GM19099 (cell line): ENCODE measurements around the gene RIMBP2.

Experiments
- POLR2A ChIP-seq: IDR thresholded peaks from 3 replicates; pipeline ENCODE4 v1.6.1; 2011; ENCODE audit warnings: low read depth; ENCODE audit not compliant: insufficient read length; ENCODE audit errors: extremely low read depth

The RIMBP2 gene

GRCh38 chr12:130530429-130530828 is 185.7 kb downstream of the RIMBP2 start:
- TF ChIP-seq POLR2A: no peak

GRCh38 chr12:130529781-130530180 is 186.3 kb downstream of the RIMBP2 start:
- TF ChIP-seq POLR2A: no peak

GRCh38 chr12:130527239-130527638 is 188.9 kb downstream of the RIMBP2 start:
- TF ChIP-seq POLR2A: no peak

DNA sequence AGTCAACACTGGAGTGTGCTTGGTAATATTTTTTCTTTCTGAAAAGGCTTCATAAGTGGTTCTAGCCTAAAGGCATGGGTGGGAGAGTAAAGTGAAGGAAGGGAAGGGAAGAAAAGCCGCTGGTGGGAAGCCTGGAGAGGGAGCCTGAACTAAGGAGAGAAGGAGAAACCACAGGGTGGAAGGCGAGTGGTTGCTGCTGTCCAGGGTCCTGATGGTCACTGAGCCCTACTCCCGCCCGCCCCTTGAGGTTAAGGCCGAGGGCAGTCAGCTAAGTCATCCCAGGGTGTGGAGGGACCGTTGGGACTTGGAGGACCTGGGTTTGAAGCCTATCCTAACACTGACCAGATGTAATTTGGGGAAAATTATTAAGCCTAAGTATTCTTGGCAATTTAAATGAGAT is 189.3 kb downstream of the RIMBP2 start:
- TF ChIP-seq POLR2A: no peak

DNA sequence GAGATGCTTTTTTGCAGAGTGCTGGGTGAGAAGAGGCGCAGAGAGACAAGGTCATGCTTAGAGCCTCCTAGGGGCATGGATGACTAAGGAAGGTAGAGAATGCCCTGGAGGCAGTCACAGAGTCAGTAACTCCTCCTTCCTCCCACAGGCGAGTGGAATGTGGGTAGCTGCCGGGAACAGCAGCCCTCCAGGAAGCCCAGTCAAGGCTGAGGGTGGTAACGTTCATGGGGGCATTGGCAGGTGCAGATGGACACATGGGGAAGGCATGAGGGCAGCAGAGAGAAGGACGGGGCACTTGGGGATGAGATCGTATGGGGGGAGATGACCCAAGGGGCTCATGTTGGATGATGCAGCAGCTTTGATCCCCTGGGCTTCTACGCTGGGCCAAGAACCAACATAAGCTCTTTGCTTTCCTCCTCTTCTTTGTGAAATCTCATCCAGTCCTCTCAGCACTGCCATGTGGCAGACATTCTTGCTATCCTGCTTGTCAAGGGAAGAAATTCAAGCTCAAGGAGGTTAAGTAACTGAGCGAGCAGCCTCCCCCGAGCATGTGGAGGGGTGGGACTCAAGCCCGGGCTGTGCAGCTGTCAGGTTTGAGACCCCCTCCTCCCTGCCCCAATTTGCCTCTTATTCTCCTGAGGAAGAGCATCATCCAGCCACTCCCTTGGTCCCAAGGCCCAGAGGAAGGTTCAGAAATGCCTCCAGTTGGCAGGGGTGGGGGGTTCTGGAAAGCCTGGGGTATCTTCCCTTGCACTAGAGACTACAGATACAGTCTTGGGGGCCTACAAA is 190.5 kb downstream of the RIMBP2 start:
- no peak for TF ChIP-seq POLR2A

DNA sequence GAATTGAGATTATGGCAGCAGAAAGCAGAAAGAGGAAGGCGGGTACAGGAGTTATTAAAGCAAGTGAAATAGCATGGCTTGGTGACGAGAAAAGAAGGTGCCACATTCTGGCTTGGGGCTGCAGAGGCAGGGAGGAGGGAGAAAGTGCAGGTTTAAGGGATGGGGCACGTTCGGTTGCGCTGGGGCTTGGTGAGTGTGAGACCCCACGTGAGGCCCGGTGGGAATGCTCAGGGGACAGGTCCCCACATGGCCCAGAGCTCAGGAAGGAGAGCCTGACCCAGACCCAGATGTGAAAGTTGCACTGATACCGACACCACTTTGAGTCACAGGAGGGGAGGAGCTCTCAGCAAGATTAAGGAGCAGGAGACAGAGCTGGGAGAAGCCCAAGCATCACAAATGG is 191.3 kb downstream of the RIMBP2 start:
- no peak for TF ChIP-seq POLR2A

GRCh38 chr12:130523863-130524614 is 192.1 kb downstream of the RIMBP2 start:
- no peak for TF ChIP-seq POLR2A

- no peak for TF ChIP-seq POLR2A
These were observed 192.9 kb downstream of the RIMBP2 start for GRCh38 chr12:130523208-130523607.

GRCh38 chr12:130522244-130522834 is 193.8 kb downstream of the RIMBP2 start:
- TF ChIP-seq POLR2A: no peak

- TF ChIP-seq POLR2A: no peak
These were observed 194.5 kb downstream of the RIMBP2 start for GRCh38 chr12:130521375-130522124.

DNA sequence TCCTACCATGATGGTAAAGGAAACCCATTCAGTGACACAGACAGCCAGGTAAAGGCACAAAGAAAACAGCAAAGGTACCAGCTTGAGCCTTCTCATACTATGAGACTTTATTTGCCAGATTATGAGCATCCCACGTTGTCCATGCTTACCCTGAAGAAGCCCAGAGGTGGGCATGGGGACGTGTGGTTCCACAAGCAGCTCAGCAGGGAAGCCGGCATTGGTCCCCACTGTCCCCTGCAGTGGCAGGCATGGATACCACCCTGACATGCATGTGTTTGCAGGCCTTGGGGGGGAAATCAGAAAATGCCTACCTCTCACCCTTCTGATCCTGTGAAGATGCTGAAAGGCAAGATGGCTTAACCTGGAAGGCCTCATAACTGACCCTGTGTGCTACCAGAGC is 195.3 kb downstream of the RIMBP2 start:
- TF ChIP-seq POLR2A: no peak

GRCh38 chr12:130517588-130517987 is 198.5 kb downstream of the RIMBP2 start:
- no peak for TF ChIP-seq POLR2A

DNA sequence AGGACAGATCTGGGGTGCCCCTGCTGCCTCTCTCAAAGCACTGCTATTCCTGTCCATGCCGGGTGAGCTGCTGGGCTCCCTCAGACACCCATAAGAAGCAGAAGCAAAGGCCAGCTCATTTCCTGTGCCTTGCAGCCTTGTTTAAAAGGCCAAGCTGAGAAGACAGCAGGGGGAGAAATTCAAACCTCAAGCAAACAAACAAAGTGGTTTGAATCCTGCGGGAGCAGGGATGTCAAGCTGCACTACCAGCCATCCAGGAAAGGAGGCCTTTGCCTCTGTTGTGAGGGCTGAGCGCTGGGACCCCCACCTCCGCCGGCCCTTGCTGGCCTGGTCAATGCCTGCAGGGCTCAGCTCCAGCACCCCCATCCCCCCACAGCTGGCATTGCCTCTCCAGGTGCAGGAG is 201.9 kb downstream of the RIMBP2 start:
- no peak for TF ChIP-seq POLR2A

GRCh38 chr12:130513556-130513955 is 202.5 kb downstream of the RIMBP2 start:
- TF ChIP-seq POLR2A: no peak

DNA sequence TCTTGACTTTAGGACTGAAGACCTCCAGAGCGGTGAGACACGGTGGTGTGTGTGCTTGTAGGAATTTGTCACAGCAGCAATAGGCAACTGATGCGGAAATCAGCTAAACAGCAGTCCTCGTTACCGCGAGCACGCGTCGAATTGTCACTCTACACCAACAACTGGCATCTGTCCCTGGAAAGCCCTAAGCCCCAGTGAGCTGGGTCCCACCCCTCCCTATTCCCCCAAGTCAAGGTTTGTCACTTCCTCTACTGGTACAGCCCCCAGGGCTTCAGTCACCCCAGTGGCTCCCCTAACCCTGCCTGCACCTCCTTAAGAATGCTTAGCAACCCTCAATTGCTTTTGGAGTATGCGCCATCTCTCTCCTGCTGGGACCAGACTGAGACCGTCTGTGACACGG is 204.8 kb downstream of the RIMBP2 start:
- TF ChIP-seq POLR2A: no peak

DNA sequence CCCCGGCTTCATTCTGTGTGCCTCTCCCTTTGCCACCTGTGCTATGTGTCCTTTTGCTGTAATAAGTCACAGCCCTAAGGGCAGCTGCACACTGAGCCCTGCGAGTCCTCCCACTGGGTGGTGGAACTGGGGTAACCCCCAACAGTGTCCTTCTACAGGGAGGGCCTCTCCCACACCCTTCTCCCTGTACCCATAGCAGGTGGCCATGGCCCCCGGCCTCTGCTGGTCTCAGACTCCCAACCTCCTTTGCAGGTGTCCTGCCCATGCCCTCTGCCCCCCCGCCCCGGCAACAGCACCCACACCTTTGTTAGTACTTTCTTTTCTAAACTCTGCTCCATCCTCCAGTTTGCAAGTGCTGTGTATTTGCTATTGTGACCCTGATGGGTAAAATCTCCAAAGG is 206.6 kb downstream of the RIMBP2 start:
- no peak for TF ChIP-seq POLR2A

GRCh38 chr12:130508847-130509246 is 207.3 kb downstream of the RIMBP2 start:
- TF ChIP-seq POLR2A: no peak
